ENCODE results near the gene ABHD17A. TPM values are rescaled to one million over a fixed set of nuclear protein-coding genes. Genes with fewer than 3 reads are reported as not detected.

ABHD17A gene
- total RNA-seq, 1 donor from 2014 or later, result 283 TPM

- H3K4me1 Mint-ChIP-seq (ENCODE audit: unreplicated experiment), result peaks cover 4% of the 10 kb centered on the region
- H3K27me3 Mint-ChIP-seq (ENCODE audit: unreplicated experiment), result peaks cover 5% of the 10 kb centered on the region
- DNase-seq (ENCODE audit: low spot score), result no peak
- no peaks in the 10 kb centered on the region for H3K36me3 Mint-ChIP-seq (ENCODE audit: low read depth, unreplicated experiment)
- no peak overlapping the region for H3K4me3 Mint-ChIP-seq (ENCODE audit: unreplicated experiment)
- H3K9me3 Mint-ChIP-seq (ENCODE audit: unreplicated experiment), result no peaks in the 10 kb centered on the region
- no peak overlapping the region for H3K27ac Mint-ChIP-seq (ENCODE audit: unreplicated experiment)
- no peak for TF ChIP-seq CTCF (IDR thresholded peaks at IDR 0.05; ENCODE audit: unreplicated experiment)
Observed at GRCh38 chr19:1911995-1912394, 26.7 kb upstream of the ABHD17A start.

- Mint-ChIP-seq H3K36me3 (ENCODE audit: low read depth, unreplicated experiment) (no peaks in the 10 kb centered on the region), H3K27ac (ENCODE audit: unreplicated experiment) (no peak overlapping the region), H3K9me3 (ENCODE audit: unreplicated experiment) (no peaks in the 10 kb centered on the region), H3K4me3 (ENCODE audit: unreplicated experiment) (no peak overlapping the region), H3K27me3 (ENCODE audit: unreplicated experiment) (peaks cover 3% of the 10 kb centered on the region), H3K4me1 (ENCODE audit: unreplicated experiment) (peaks cover 4% of the 10 kb centered on the region)
- TF ChIP-seq CTCF (IDR thresholded peaks at IDR 0.05; ENCODE audit: unreplicated experiment), result no peak
- no peak for DNase-seq (ENCODE audit: low spot score)
Observed at GRCh38 chr19:1911098-1911497, 25.8 kb upstream of the ABHD17A start.

GRCh38 chr19:1910177-1910576 is 24.9 kb upstream of the ABHD17A start:
- Mint-ChIP-seq H3K27me3 (ENCODE audit: unreplicated experiment) (peaks cover 3% of the 10 kb centered on the region), H3K4me3 (ENCODE audit: unreplicated experiment) (peak overlapping the region; percentile 58), H3K9me3 (ENCODE audit: unreplicated experiment) (no peaks in the 10 kb centered on the region), H3K27ac (ENCODE audit: unreplicated experiment) (peak overlapping the region; percentile 34), H3K36me3 (ENCODE audit: low read depth, unreplicated experiment) (peaks cover 4% of the 10 kb centered on the region), H3K4me1 (ENCODE audit: unreplicated experiment) (peaks cover 9% of the 10 kb centered on the region)
- TF ChIP-seq CTCF (IDR thresholded peaks at IDR 0.05; ENCODE audit: unreplicated experiment), result no peak
- DNase-seq (ENCODE audit: low spot score), result no peak

- H3K36me3 Mint-ChIP-seq (ENCODE audit: low read depth, unreplicated experiment), result peaks cover 4% of the 10 kb centered on the region
Observed at GRCh38 chr19:1909761-1910080, 24.4 kb upstream of the ABHD17A start.

GRCh38 chr19:1908364-1908678 is 23.0 kb upstream of the ABHD17A start:
- TF ChIP-seq CTCF (IDR thresholded peaks at IDR 0.05; ENCODE audit: unreplicated experiment), result no peak
- H3K27ac Mint-ChIP-seq (ENCODE audit: unreplicated experiment), result no peak overlapping the region
- H3K9me3 Mint-ChIP-seq (ENCODE audit: unreplicated experiment), result no peaks in the 10 kb centered on the region
- peaks cover 3% of the 10 kb centered on the region for H3K27me3 Mint-ChIP-seq (ENCODE audit: unreplicated experiment)
- H3K36me3 Mint-ChIP-seq (ENCODE audit: low read depth, unreplicated experiment), result peaks cover 4% of the 10 kb centered on the region
- H3K4me1 Mint-ChIP-seq (ENCODE audit: unreplicated experiment), result peaks cover 15% of the 10 kb centered on the region
- no peak for DNase-seq (ENCODE audit: low spot score)
- no peak overlapping the region for H3K4me3 Mint-ChIP-seq (ENCODE audit: unreplicated experiment)

More at GRCh38 chr19:1909761-1910080, 24.4 kb upstream of the ABHD17A start:
- no peak for TF ChIP-seq CTCF (IDR thresholded peaks at IDR 0.05; ENCODE audit: unreplicated experiment)
- peaks cover 9% of the 10 kb centered on the region for H3K4me1 Mint-ChIP-seq (ENCODE audit: unreplicated experiment)
- DNase-seq (ENCODE audit: low spot score), result no peak
- H3K4me3 Mint-ChIP-seq (ENCODE audit: unreplicated experiment), result no peak overlapping the region
- no peak overlapping the region for H3K27ac Mint-ChIP-seq (ENCODE audit: unreplicated experiment)
- H3K9me3 Mint-ChIP-seq (ENCODE audit: unreplicated experiment), result no peaks in the 10 kb centered on the region
- peaks cover 3% of the 10 kb centered on the region for H3K27me3 Mint-ChIP-seq (ENCODE audit: unreplicated experiment)
